Glutamatergic neuron (in vitro differentiated cells): Measurements from ENCODE around the gene LMF1. TPM values are rescaled to one million over a fixed set of nuclear protein-coding genes. Genes with fewer than 3 reads are reported as not detected.

Source experiments
- DNase-seq: peaks from one replicate; pipeline ENCODE4 v3.0.0; 2022
- H3K27ac Mint-ChIP-seq: one replicate; pipeline ENCODE4 v1.8.0; 2020; ENCODE audit warnings: mild to moderate bottlenecking, mixed read lengths, inconsistent platforms; ENCODE audit not compliant: unreplicated experiment
- H3K27me3 Mint-ChIP-seq: one replicate; pipeline ENCODE4 v1.8.0; 2020; ENCODE audit warnings: mild to moderate bottlenecking, moderate library complexity, mixed read lengths, inconsistent platforms; ENCODE audit not compliant: unreplicated experiment
- H3K36me3 Mint-ChIP-seq: one replicate; pipeline ENCODE4 v1.8.0; 2020; ENCODE audit warnings: mild to moderate bottlenecking, mixed read lengths, inconsistent platforms; ENCODE audit not compliant: unreplicated experiment
- H3K4me1 Mint-ChIP-seq: one replicate; pipeline ENCODE4 v1.8.0; 2020; ENCODE audit warnings: mild to moderate bottlenecking, low read depth, mixed read lengths, inconsistent platforms; ENCODE audit not compliant: unreplicated experiment
- H3K4me3 Mint-ChIP-seq: one replicate; pipeline ENCODE4 v1.8.0; 2020; ENCODE audit warnings: mild to moderate bottlenecking, mixed read lengths, inconsistent platforms; ENCODE audit not compliant: unreplicated experiment
- H3K9me3 Mint-ChIP-seq: one replicate; pipeline ENCODE4 v1.8.0; 2020; ENCODE audit warnings: mild to moderate bottlenecking, moderate library complexity, mixed read lengths, inconsistent platforms; ENCODE audit not compliant: unreplicated experiment
- total RNA-seq: library from RNA; stranded (reverse); fragmentation: NEBNext Ultra II Directional; extraction: Animal tissue kit (Norgen Biotek cat#: 25700); gene quantifications from one replicate; pipeline ENCODE4 v1.2.1, GENCODE V29; 2021; ENCODE audit not compliant: unreplicated experiment
- TF ChIP-seq, protein P1 (sequence below): fragments of 200-600 bp; sonication (generic); IDR thresholded peaks from one replicate; pipeline ENCODE4 v1.5.0; 2021; ENCODE audit not compliant: partially characterized antibody, unreplicated experiment

The LMF1 gene
- total RNA-seq, 1 donor from 2014 or later: 17.4 TPM

- Mint-ChIP-seq H3K36me3 (no peaks in the 10 kb centered on the region), H3K27ac (no peak overlapping the region), H3K4me3 (no peak overlapping the region), H3K27me3 (no peaks in the 10 kb centered on the region), H3K4me1 (no peaks in the 10 kb centered on the region), H3K9me3 (no peaks in the 10 kb centered on the region)
- TF ChIP-seq, protein P1, sequence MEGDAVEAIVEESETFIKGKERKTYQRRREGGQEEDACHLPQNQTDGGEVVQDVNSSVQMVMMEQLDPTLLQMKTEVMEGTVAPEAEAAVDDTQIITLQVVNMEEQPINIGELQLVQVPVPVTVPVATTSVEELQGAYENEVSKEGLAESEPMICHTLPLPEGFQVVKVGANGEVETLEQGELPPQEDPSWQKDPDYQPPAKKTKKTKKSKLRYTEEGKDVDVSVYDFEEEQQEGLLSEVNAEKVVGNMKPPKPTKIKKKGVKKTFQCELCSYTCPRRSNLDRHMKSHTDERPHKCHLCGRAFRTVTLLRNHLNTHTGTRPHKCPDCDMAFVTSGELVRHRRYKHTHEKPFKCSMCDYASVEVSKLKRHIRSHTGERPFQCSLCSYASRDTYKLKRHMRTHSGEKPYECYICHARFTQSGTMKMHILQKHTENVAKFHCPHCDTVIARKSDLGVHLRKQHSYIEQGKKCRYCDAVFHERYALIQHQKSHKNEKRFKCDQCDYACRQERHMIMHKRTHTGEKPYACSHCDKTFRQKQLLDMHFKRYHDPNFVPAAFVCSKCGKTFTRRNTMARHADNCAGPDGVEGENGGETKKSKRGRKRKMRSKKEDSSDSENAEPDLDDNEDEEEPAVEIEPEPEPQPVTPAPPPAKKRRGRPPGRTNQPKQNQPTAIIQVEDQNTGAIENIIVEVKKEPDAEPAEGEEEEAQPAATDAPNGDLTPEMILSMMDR: no peak
- no peak for DNase-seq
Observed at GRCh38 chr16:988471-989353, 17.9 kb upstream of the LMF1 start.

DNA sequence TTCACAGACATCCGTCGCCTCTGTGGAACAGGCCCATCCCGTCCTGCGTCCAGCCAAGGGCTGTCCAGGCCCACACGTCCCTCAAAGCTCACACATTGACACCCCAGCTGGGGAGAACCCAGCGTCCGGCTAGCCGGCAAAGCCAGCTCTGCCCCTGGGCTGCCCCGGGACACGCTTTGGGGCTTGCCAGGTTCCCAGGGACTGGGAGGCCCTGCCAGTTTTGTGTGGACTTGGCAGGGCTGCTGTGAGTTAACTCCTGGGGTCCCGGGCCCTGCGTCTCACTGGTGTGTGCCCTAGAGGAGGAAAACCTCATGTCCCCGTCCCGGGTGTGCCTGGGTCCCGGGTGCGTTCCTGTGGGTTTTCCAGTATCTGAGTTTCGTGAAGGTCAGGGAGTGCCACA, 17.1 kb upstream of the LMF1 start:
- H3K27ac Mint-ChIP-seq: no peak overlapping the region
- no peaks in the 10 kb centered on the region for H3K9me3 Mint-ChIP-seq
- H3K4me3 Mint-ChIP-seq: no peak overlapping the region
- DNase-seq: no peak
- H3K27me3 Mint-ChIP-seq: no peaks in the 10 kb centered on the region
- H3K4me1 Mint-ChIP-seq: no peaks in the 10 kb centered on the region
- no peaks in the 10 kb centered on the region for H3K36me3 Mint-ChIP-seq
- TF ChIP-seq, protein P1: no peak

GRCh38 chr16:986925-987582, 16.3 kb upstream of the LMF1 start:
- Mint-ChIP-seq H3K27ac (no peak overlapping the region), H3K4me1 (peaks cover 1% of the 10 kb centered on the region), H3K27me3 (no peaks in the 10 kb centered on the region), H3K4me3 (no peak overlapping the region), H3K9me3 (no peaks in the 10 kb centered on the region), H3K36me3 (no peaks in the 10 kb centered on the region)
- TF ChIP-seq, protein P1: no peak
- DNase-seq: no peak

DNA sequence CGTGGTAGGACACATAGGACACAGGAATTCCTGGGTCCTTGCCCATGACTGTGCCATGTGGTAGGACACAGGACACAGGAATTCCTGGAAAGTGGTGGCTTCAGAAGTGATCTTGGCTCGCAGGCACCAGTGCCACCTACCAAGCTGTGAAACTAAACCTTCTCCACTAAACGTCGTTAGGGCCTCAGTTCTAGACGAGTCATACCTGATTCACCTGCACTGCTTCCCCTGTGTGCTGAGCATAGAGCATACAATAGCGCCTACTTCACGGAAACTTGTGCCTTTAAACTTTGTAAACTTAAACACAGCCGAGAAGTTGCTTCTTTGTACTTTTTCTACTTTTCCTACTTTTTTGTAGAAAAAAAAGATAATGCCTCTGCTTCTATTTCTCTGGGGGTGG, 15.6 kb upstream of the LMF1 start:
- H3K27ac Mint-ChIP-seq: no peak overlapping the region
- DNase-seq: no peak
- no peaks in the 10 kb centered on the region for H3K9me3 Mint-ChIP-seq
- H3K27me3 Mint-ChIP-seq: no peaks in the 10 kb centered on the region
- no peaks in the 10 kb centered on the region for H3K36me3 Mint-ChIP-seq
- TF ChIP-seq, protein P1: no peak
- peaks cover 1% of the 10 kb centered on the region for H3K4me1 Mint-ChIP-seq
- H3K4me3 Mint-ChIP-seq: no peak overlapping the region
